ENCODE data around the gene CD69.
A peak's percentile ranks its signal among the peaks of the same experiment; 100 is the strongest.
"Not testable (repeated sequence)": the region's sequence is repeated elsewhere in the genome, so short reads cannot be mapped to it uniquely, and the experiment has no call there.

Gene CD69

DNA sequence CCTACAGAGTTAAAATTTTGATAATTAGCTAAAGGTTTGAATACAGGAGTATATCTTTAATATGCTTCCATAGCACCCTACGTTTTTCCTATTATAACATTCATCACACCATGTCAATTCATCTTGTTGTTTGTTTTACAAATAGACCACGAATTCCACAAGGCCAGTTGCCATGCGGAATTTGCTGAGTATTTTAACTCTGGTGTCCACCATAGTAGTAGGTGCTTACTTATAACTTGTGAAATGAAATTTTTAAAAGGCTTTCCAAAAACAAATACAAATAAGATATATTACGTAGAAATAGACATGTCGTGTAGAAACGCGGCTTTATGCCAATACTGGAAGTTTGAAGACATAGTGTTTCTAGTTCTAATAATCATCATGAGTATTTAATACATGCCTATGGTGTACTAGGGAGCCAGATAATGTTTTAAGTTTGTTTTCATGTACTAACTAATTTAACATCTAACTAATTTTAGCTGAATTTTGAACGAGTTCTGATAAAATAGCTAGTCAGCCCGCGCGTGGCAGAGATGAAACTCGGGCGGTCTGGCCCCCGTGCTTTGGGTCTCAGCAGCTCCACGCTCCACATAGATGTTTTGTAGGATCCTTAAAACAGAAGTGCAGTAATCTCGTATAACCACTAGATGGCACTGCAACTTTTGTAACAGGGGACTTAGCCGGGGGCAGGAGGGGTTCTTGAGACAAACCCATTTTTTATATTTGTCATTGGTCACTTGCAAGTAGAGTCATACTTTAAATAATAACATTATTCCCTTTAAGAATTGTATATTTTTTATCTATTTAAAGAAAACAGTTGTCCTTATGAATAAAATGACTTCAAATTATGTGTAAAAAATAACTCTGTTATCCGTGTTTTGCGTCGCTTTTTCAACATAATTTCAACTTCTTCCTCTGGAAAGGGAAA lies 10.2 kb downstream of the CD69 start:
- peak; percentile 51 for DNase-seq (ENCODE audit: low read depth)

- DNase-seq (ENCODE audit: low read depth): no peak
Observed at GRCh38 chr12:9749640-9750039, 11.1 kb downstream of the CD69 start.

- DNase-seq (ENCODE audit: low read depth): no peak
Observed at GRCh38 chr12:9745199-9745598, 15.5 kb downstream of the CD69 start.

- no peak for DNase-seq (ENCODE audit: low read depth)
Observed at GRCh38 chr12:9742661-9743060, 18.0 kb downstream of the CD69 start.

DNA sequence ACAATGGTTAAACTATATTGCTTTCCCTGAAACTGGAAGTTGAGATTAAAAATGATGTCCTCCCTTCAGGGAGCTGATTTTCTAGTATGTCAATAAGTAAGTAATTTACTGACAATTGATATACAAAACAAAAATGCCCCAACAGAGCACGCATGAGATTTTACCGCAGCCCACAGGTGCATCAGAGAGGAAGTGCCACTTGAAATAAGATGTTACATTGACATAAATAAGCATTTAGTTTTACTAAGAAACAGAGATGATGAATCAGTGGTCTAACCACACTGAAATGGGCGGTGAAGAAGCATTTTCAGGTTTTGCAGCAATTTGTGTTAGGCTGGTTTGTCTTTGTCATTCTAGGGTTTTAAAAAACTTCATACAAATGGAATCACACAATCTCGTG lies 19.0 kb downstream of the CD69 start:
- DNase-seq (ENCODE audit: low read depth): no peak

DNA sequence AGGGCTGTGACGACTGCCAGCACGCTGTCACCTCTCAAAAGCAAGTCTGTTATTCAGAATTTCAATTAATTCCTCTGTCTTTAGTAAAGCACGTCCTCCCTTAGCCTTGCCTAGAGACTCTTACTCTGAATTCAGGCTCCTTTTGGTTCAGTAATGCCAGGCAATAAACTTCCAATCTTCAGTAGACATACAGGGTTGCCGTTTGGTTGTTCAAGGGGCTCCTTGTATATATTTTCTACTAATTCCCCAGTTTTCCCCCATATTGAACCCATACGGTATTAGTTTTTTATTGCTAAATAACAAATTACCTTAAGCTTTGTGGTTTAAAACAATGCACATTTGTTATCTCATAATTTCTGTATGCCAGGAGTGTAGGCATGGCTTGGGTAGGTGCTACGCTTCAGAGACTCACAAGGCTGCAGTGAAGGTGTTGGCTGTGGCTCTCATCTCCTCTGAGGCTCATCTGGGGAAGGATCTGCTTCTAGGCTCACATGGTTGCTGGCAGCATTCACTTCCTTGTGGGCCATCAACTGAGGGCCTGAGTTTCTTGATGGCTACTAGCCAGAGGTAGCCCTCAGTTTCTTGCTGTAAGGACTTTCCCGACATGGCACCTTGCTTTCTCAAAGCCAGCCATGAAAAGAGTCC lies 20.5 kb downstream of the CD69 start:
- no peak for DNase-seq (ENCODE audit: low read depth)

- not testable (repeated sequence) for DNase-seq (ENCODE audit: low read depth)
Observed at GRCh38 chr12:9739404-9740105, 21.1 kb downstream of the CD69 start.

DNA sequence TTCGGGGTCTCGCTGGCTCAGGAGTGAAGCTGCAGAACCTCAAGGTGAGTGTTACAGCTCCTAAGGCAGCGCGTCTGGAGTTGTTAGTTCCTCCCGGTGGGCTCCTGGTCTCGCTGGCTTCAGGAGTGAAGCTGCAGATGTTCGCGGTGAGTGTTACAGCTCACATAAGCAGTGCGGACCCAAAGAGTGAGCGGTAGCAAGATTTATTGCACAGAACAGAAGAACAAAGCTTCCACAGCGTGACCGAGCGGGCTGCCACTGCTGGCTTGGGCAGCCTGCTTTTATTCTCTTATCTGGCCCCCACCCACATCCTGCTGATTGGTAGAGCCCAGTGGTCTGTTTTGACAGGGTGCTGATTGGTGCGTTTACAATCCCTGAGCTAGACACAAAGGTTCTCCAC lies 21.8 kb downstream of the CD69 start:
- DNase-seq (ENCODE audit: low read depth): not testable (repeated sequence)

GRCh38 chr12:9736936-9737705 lies 23.6 kb downstream of the CD69 start:
- DNase-seq (ENCODE audit: low read depth): no peak

DNA sequence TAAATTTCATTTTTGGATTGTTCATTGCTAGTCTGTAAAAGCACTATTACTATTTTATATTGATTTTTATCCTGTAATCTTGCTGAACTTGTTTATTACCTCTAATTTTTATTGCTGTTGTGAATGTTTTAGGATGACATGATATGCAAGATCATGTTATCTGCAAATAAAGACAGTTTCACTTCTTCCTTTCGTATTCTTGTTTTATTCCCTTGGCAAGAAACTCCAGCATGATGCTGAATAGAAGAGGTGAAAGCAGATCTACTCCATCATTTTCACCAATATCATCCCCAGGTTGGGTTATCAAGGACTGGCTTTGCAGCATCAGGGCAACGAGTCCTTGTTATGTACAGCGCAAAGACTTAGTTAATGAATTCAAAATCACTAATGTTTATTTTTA lies 25.1 kb downstream of the CD69 start:
- no peak for DNase-seq (ENCODE audit: low read depth)

GRCh38 chr12:9732921-9733461 lies 27.7 kb downstream of the CD69 start, which contains the start of gene CLECL1:
Gene CLECL1 (minus strand): TSS chr12:9733097.
- no peak for DNase-seq (ENCODE audit: low read depth)

GRCh38 chr12:9731797-9732196 lies 28.9 kb downstream of the CD69 start:
- no peak for DNase-seq (ENCODE audit: low read depth)

- DNase-seq (ENCODE audit: low read depth): no peak
Observed at GRCh38 chr12:9731393-9731792, 29.3 kb downstream of the CD69 start.

DNA sequence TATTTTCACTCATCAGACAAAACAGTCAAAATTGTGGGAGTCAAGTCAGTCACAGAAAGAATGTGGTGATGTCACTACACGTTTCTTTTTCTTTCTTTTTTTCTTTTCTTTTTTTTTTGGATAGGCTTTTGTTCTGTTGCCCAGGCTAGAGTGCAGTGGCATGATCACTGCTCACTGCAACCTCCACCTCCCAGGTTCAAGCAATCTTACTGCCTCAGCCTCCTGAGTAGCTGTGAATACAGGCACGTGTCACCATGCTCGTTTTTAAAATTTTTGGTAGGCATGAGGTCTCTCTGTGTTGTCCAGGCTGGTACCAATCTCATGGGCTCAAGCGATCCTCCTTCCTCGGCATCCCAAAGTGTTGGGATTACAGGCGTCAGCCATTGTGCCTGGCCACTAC lies 30.1 kb downstream of the CD69 start:
- DNase-seq (ENCODE audit: low read depth): no peak

- DNase-seq (ENCODE audit: low read depth): no peak
Observed at GRCh38 chr12:9730011-9730410, 30.7 kb downstream of the CD69 start.

- no peak for DNase-seq (ENCODE audit: low read depth)
Observed at GRCh38 chr12:9729082-9729481, 31.6 kb downstream of the CD69 start.

GRCh38 chr12:9727813-9728212 lies 32.9 kb downstream of the CD69 start:
- no peak for DNase-seq (ENCODE audit: low read depth)

- DNase-seq (ENCODE audit: low read depth): no peak
Observed at GRCh38 chr12:9725213-9725870, 35.4 kb downstream of the CD69 start.

- no peak for DNase-seq (ENCODE audit: low read depth)
Observed at GRCh38 chr12:9724023-9724422, 36.7 kb downstream of the CD69 start.

DNA sequence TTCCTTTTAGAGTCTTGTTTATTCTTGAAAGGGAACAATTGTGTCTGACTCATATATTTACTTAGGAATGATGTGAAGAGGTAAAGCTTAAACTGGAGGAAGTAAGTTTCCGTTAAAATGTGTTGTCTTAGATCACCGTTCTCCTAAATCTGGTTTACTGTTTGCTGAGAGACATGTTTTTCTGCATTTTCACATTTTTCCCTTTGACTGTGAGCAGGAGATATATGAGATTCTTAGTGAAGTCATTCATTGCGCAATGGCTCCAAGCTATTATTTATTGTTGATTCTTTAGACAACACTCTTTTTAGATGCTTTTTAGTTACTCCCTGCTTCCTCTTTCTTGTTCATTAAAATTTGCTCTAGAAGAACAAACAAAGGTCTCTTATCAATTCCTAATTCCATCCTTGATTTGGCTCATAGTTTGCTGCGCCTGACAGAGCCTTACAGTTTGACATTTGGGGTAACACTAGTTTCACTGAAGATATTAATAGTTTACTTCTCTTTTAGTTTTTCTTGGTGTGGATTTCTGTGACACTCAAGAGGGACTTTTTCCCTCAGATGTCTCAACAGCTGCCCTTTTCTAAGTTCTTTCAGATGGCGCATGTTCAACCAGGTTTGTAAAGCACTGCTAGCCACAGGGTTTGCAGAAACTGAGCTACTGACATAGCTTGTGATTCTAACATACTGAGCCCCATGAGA lies 39.2 kb downstream of the CD69 start:
- no peak for DNase-seq (ENCODE audit: low read depth)

- no peak for DNase-seq (ENCODE audit: low read depth)
Observed at GRCh38 chr12:9719790-9720189, 40.9 kb downstream of the CD69 start.
